ENCODE measurements around the gene MMP20.
"Not testable (repeated sequence)": the region's sequence is repeated elsewhere in the genome, so short reads cannot be mapped to it uniquely, and the experiment has no call there.

DNA sequence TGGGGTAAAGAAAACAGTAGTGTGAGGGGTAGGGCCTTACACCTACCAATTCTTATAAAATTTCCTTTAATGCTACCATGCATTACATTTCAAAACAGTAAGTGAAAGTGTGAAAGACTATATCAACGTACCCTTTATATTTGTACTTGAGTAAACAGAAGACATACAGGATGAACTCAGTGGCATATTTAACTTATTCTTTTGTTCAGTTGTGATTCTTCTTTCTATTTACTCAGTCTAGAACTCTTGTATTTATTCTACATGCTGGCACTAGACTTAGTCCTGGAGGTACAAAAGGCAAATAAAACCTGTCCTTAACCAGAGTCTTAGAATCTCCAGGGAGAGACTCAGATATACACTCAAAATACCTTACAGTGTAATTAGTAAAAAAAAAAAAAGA is 4.8 kb upstream of the MMP20 start:
- TF ChIP-seq, protein P1, sequence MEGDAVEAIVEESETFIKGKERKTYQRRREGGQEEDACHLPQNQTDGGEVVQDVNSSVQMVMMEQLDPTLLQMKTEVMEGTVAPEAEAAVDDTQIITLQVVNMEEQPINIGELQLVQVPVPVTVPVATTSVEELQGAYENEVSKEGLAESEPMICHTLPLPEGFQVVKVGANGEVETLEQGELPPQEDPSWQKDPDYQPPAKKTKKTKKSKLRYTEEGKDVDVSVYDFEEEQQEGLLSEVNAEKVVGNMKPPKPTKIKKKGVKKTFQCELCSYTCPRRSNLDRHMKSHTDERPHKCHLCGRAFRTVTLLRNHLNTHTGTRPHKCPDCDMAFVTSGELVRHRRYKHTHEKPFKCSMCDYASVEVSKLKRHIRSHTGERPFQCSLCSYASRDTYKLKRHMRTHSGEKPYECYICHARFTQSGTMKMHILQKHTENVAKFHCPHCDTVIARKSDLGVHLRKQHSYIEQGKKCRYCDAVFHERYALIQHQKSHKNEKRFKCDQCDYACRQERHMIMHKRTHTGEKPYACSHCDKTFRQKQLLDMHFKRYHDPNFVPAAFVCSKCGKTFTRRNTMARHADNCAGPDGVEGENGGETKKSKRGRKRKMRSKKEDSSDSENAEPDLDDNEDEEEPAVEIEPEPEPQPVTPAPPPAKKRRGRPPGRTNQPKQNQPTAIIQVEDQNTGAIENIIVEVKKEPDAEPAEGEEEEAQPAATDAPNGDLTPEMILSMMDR (conservative IDR thresholded peaks at IDR 0.05; ENCODE audit: low read depth, low read length) = not testable (repeated sequence)
- TF ChIP-seq EZH2 (IDR thresholded peaks at IDR 0.05; ENCODE audit: borderline replicate concordance, low read depth, low read length, poor library complexity, severe bottlenecking) = not testable (repeated sequence)
